ENCODE measurements around the gene HTR3B. TPM values are rescaled to one million over a fixed set of nuclear protein-coding genes. Genes with fewer than 3 reads are reported as not detected.

The HTR3B gene
- total RNA-seq (2013), result 0.04 TPM
- polyA plus RNA-seq (under 1 TPM in 2 of 3 donors, not detected in 1; 0.04 to 0.14 TPM), polyA minus RNA-seq (0.16 TPM in 1 of 2 replicates, not detected in the other), total RNA-seq (0 to 1.1 (median 0.16) reads per million in 11 experiments)

DNA sequence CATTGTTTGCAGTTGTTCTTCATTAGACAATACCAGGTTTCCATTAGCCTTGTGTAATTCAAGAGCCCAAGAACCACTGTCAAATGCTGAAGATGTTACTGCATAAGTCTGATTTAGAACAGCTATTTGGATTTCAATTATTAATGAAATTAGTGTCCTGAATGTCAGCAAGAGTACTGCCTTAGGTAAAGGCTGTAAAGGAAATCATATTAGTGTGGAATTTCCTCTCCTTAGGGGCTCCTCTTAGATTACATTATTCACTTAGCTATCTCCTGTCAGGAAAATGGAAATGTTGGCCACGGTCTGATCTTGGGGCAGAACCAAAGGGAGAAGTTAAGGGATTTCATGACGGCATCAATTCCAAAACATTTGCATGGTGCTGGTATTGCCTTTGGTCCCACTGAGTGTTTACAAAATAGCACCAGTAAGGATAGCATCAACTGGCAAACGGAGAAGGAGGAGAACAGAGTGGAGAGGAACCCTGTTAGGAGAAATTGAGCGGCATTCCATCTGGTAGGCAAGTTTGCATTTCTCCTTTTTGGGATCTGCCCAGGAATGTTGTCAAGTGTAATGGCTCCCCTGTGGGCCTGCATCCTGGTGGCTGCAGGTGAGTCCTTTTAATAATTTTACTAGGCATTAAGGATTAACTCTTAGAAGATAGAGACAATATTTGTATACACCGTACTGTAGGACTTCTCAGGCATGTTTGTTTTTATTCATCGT lies at the start of gene HTR3B:
TSS of gene HTR3B (plus strand) at position 418 of the 723 bp plus-strand sequence. CDS start at position 556, 138 bp downstream.
- DNase-seq, result no peak
- no peaks in the 10 kb centered on the region for H3K36me3 ChIP-seq (replicated peaks in 1 of 2; ENCODE audit: control insufficient read depth in 1 of 2, insufficient read depth in 2 of 2, low read length in 2 of 2)
- H3K9ac ChIP-seq (ENCODE audit: insufficient read depth, low read length, poor library complexity, severe bottlenecking), result no peak within 1 kb of the TSS
- no peaks in the 10 kb centered on the region for H3K27me3 ChIP-seq (ENCODE audit: control insufficient read depth in 2 of 2, insufficient read depth in 2 of 2, low read length in 2 of 2)
- H3K4me2 ChIP-seq (replicated peaks; ENCODE audit: extremely low read depth, low read length, poor library complexity, severe bottlenecking), result no peak within 1 kb of the TSS
- peak within 1 kb of the TSS in 1 of 2 donors; percentile 58 for H3K4me3 Mint-ChIP-seq
- peaks cover 0 to 5% (median 3%) of the 10 kb centered on the region in 7 donors for H3K9me3 Mint-ChIP-seq
- no peaks in the 10 kb centered on the region for H3K9me3 ChIP-seq (replicated peaks in 1 of 2; ENCODE audit: control insufficient read depth in 1 of 2, insufficient read depth in 1 of 2, low read length in 2 of 2)
- 93% methylated on average over 4 of the region's 6 CpGs for WGBS (ENCODE audit: insufficient coverage)
- peak within 1 kb of the TSS in 1 of 7 donors; percentile 58 for H3K27ac Mint-ChIP-seq
- no peaks in the 10 kb centered on the region for H3K4me1 ChIP-seq (ENCODE audit: control insufficient read depth in 1 of 2, insufficient read depth in 2 of 2, low read length in 2 of 2)
- TF ChIP-seq CTCF (IDR thresholded peaks at IDR 0.05), result no peak
- H3K79me2 ChIP-seq (ENCODE audit: insufficient read depth, low read length), result no peaks in the 10 kb centered on the region
- H3K4me1 Mint-ChIP-seq, result no peaks in the 10 kb centered on the region
- H3K27ac ChIP-seq (ENCODE audit: low read depth in 1 of 2, low read length in 2 of 2), result no peak within 1 kb of the TSS
- no peaks in the 10 kb centered on the region for H4K20me1 ChIP-seq (ENCODE audit: insufficient read depth, low read length)
- intact Hi-C loops (cut with micrococcal nuclease), result no loop called here
- no peak within 1 kb of the TSS for H3K4me3 ChIP-seq (replicated peaks in 1 of 3; ENCODE audit: low read depth in 2 of 3, low read length in 3 of 3)
- peaks cover 3 to 11% (median 10%) of the 10 kb centered on the region in 3 donors for H3K27me3 Mint-ChIP-seq (ENCODE audit: low read depth in 3 of 3)
- H3K36me3 Mint-ChIP-seq, result no peaks in the 10 kb centered on the region
- no peak within 1 kb of the TSS for H2AFZ ChIP-seq (ENCODE audit: insufficient read depth, low read depth, low read length, poor library complexity, severe bottlenecking)

- Mint-ChIP-seq H3K4me1 (no peaks in the 10 kb centered on the region), H3K27me3 (ENCODE audit: low read depth in 3 of 3) (peaks cover 0 to 3% (median 1%) of the 10 kb centered on the region in 3 donors), H3K4me3 (no peak overlapping the region), H3K36me3 (peaks cover 22 to 25% of the 10 kb centered on the region in 2 donors), H3K9me3 (peaks cover 0 to 2% (median 0%) of the 10 kb centered on the region in 7 donors), H3K27ac (no peak overlapping the region)
- Histone ChIP-seq H3K4me1 (ENCODE audit: control insufficient read depth in 1 of 2, insufficient read depth in 2 of 2, low read length in 2 of 2) (no peaks in the 10 kb centered on the region), H3K36me3 (replicated peaks in 1 of 2; ENCODE audit: control insufficient read depth in 1 of 2, insufficient read depth in 2 of 2, low read length in 2 of 2) (peaks cover 12 to 29% of the 10 kb centered on the region in 2 donors), H3K9me3 (replicated peaks in 1 of 2; ENCODE audit: control insufficient read depth in 1 of 2, insufficient read depth in 1 of 2, low read length in 2 of 2) (no peaks in the 10 kb centered on the region), H3K27ac (ENCODE audit: low read depth in 1 of 2, low read length in 2 of 2) (no peak overlapping the region), H3K27me3 (ENCODE audit: control insufficient read depth in 2 of 2, insufficient read depth in 2 of 2, low read length in 2 of 2) (no peaks in the 10 kb centered on the region), H3K4me2 (replicated peaks; ENCODE audit: extremely low read depth, low read length, poor library complexity, severe bottlenecking) (no peak overlapping the region), H2AFZ (ENCODE audit: insufficient read depth, low read depth, low read length, poor library complexity, severe bottlenecking) (no peak overlapping the region), H3K9ac (ENCODE audit: insufficient read depth, low read length, poor library complexity, severe bottlenecking) (no peak overlapping the region), H3K79me2 (ENCODE audit: insufficient read depth, low read length) (no peaks in the 10 kb centered on the region), H3K4me3 (replicated peaks in 1 of 3; ENCODE audit: low read depth in 2 of 3, low read length in 3 of 3) (no peak overlapping the region), H4K20me1 (ENCODE audit: insufficient read depth, low read length) (no peaks in the 10 kb centered on the region)
- intact Hi-C loops (cut with micrococcal nuclease), result no loop called here
- DNase-seq, result no peak
- 100% methylated on average over 1 of the region's 6 CpGs for WGBS (ENCODE audit: insufficient coverage)
- TF ChIP-seq CTCF (IDR thresholded peaks at IDR 0.05), result no peak
Observed at GRCh38 chr11:113855803-113856202, 48.8 kb upstream of the HTR3B start.

Data from CD14-positive monocyte (primary cell).